ENCODE measurements around the gene ZBTB9.

The ZBTB9 gene

DNA sequence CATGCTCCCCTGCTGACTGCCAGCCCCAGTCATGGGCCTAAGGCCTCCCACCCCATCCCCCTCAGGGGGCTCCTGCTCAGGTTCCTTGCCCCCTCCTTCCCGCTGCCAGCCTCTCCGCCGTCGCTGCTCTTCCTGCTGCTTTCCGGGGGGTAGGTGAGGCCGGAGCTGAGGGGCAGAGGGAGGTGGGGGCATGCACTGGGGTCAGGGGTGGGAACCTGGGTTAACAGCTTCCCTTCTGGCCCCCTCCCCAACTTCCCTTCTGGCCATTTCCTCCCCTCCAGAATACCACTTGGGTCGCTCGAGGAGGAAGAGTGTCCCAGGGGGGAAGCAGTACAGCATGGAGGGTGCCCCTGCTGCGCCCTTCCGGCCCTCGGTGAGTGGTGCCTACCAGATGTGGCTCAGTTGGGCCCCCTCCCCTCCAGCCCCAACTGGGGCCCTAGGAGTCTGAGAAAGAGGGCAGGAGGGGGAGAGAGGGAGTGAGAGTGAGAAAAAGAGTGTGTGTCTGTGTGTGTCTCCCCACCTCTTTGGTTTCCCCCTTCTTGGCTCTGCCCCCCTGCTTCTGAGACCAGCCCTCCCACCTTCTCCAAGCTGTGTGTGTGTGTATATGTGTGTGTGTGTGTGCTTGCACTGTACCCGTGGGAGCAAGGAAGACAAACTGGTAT is 22.4 kb upstream of the ZBTB9 start (continued):
- TF ChIP-seq, protein P1, sequence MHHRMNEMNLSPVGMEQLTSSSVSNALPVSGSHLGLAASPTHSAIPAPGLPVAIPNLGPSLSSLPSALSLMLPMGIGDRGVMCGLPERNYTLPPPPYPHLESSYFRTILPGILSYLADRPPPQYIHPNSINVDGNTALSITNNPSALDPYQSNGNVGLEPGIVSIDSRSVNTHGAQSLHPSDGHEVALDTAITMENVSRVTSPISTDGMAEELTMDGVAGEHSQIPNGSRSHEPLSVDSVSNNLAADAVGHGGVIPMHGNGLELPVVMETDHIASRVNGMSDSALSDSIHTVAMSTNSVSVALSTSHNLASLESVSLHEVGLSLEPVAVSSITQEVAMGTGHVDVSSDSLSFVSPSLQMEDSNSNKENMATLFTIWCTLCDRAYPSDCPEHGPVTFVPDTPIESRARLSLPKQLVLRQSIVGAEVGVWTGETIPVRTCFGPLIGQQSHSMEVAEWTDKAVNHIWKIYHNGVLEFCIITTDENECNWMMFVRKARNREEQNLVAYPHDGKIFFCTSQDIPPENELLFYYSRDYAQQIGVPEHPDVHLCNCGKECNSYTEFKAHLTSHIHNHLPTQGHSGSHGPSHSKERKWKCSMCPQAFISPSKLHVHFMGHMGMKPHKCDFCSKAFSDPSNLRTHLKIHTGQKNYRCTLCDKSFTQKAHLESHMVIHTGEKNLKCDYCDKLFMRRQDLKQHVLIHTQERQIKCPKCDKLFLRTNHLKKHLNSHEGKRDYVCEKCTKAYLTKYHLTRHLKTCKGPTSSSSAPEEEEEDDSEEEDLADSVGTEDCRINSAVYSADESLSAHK (tag by site-specific recombination; IDR thresholded peaks at IDR 0.05) = no peak
- no peak for TF ChIP-seq ZNF677 (tag by site-specific recombination; IDR thresholded peaks at IDR 0.05)
- TF ChIP-seq ZFHX2 (tag by site-specific recombination; conservative IDR thresholded peaks at IDR 0.05) = peak; percentile 76
- TF ChIP-seq ZNF169 (tag by site-specific recombination; IDR thresholded peaks at IDR 0.05) = no peak
- no peak for TF ChIP-seq GLIS1 (tag by site-specific recombination; IDR thresholded peaks at IDR 0.05)
- TF ChIP-seq TRIM28 (IDR thresholded peaks at IDR 0.05; ENCODE audit: borderline replicate concordance, low read length) = no peak
- TF ChIP-seq REPIN1 (tag by site-specific recombination; IDR thresholded peaks at IDR 0.05; ENCODE audit: low read depth) = no peak
- no peak for TF ChIP-seq ZNF23 (tag by site-specific recombination; IDR thresholded peaks at IDR 0.05; ENCODE audit: borderline replicate concordance)
- peak; percentile 51; the same call in 1 of the 2 replicates for TF ChIP-seq EGR2 (tag by site-specific recombination; IDR thresholded peaks at IDR 0.05; ENCODE audit: low read depth)
- TF ChIP-seq ZBTB20 (tag by site-specific recombination; IDR thresholded peaks at IDR 0.05) = no peak
- TF ChIP-seq, protein P2, sequence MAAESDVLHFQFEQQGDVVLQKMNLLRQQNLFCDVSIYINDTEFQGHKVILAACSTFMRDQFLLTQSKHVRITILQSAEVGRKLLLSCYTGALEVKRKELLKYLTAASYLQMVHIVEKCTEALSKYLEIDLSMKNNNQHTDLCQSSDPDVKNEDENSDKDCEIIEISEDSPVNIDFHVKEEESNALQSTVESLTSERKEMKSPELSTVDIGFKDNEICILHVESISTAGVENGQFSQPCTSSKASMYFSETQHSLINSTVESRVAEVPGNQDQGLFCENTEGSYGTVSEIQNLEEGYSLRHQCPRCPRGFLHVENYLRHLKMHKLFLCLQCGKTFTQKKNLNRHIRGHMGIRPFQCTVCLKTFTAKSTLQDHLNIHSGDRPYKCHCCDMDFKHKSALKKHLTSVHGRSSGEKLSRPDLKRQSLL (tag by site-specific recombination; IDR thresholded peaks at IDR 0.05) = no peak
- no peak for TF ChIP-seq ZNF140 (tag by site-specific recombination; IDR thresholded peaks at IDR 0.05)
- TF ChIP-seq ZNF211 (tag by site-specific recombination; IDR thresholded peaks at IDR 0.05; ENCODE audit: low read depth) = no peak
- TF ChIP-seq, protein P3, sequence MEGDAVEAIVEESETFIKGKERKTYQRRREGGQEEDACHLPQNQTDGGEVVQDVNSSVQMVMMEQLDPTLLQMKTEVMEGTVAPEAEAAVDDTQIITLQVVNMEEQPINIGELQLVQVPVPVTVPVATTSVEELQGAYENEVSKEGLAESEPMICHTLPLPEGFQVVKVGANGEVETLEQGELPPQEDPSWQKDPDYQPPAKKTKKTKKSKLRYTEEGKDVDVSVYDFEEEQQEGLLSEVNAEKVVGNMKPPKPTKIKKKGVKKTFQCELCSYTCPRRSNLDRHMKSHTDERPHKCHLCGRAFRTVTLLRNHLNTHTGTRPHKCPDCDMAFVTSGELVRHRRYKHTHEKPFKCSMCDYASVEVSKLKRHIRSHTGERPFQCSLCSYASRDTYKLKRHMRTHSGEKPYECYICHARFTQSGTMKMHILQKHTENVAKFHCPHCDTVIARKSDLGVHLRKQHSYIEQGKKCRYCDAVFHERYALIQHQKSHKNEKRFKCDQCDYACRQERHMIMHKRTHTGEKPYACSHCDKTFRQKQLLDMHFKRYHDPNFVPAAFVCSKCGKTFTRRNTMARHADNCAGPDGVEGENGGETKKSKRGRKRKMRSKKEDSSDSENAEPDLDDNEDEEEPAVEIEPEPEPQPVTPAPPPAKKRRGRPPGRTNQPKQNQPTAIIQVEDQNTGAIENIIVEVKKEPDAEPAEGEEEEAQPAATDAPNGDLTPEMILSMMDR (tag by site-specific recombination; IDR thresholded peaks at IDR 0.05) = no peak
- no peak for TF ChIP-seq MEIS1 (CRISPR knock-in tag; IDR thresholded peaks at IDR 0.05; ENCODE audit: borderline replicate concordance)
- TF ChIP-seq ZNF311 (tag by site-specific recombination; IDR thresholded peaks at IDR 0.05; ENCODE audit: borderline replicate concordance) = no peak
- TF ChIP-seq ZNF16 (tag by site-specific recombination; IDR thresholded peaks at IDR 0.05; ENCODE audit: low read depth) = no peak
- TF ChIP-seq, protein P4, sequence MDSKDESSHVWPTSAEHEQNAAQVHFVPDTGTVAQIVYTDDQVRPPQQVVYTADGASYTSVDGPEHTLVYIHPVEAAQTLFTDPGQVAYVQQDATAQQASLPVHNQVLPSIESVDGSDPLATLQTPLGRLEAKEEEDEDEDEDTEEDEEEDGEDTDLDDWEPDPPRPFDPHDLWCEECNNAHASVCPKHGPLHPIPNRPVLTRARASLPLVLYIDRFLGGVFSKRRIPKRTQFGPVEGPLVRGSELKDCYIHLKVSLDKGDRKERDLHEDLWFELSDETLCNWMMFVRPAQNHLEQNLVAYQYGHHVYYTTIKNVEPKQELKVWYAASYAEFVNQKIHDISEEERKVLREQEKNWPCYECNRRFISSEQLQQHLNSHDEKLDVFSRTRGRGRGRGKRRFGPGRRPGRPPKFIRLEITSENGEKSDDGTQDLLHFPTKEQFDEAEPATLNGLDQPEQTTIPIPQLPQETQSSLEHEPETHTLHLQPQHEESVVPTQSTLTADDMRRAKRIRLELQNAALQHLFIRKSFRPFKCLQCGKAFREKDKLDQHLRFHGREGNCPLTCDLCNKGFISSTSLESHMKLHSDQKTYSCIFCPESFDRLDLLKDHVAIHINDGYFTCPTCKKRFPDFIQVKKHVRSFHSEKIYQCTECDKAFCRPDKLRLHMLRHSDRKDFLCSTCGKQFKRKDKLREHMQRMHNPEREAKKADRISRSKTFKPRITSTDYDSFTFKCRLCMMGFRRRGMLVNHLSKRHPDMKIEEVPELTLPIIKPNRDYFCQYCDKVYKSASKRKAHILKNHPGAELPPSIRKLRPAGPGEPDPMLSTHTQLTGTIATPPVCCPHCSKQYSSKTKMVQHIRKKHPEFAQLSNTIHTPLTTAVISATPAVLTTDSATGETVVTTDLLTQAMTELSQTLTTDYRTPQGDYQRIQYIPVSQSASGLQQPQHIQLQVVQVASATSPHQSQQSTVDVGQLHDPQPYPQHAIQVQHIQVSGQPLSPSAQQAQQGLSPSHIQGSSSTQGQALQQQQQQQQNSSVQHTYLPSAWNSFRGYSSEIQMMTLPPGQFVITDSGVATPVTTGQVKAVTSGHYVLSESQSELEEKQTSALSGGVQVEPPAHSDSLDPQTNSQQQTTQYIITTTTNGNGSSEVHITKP (tag by site-specific recombination; IDR thresholded peaks at IDR 0.05) = peak; percentile 34; the same call in 1 of the 2 replicates
- TF ChIP-seq, protein P5, sequence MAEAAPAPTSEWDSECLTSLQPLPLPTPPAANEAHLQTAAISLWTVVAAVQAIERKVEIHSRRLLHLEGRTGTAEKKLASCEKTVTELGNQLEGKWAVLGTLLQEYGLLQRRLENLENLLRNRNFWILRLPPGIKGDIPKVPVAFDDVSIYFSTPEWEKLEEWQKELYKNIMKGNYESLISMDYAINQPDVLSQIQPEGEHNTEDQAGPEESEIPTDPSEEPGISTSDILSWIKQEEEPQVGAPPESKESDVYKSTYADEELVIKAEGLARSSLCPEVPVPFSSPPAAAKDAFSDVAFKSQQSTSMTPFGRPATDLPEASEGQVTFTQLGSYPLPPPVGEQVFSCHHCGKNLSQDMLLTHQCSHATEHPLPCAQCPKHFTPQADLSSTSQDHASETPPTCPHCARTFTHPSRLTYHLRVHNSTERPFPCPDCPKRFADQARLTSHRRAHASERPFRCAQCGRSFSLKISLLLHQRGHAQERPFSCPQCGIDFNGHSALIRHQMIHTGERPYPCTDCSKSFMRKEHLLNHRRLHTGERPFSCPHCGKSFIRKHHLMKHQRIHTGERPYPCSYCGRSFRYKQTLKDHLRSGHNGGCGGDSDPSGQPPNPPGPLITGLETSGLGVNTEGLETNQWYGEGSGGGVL (tag by site-specific recombination; IDR thresholded peaks at IDR 0.05) = peak; percentile 52
- no peak for TF ChIP-seq ZSCAN16 (tag by site-specific recombination; IDR thresholded peaks at IDR 0.05)
- no peak for TF ChIP-seq ZNF248 (tag by site-specific recombination; IDR thresholded peaks at IDR 0.05)
- TF ChIP-seq ZNF433 (tag by site-specific recombination; IDR thresholded peaks at IDR 0.05; ENCODE audit: low read depth) = no peak
- no peak for TF ChIP-seq ZNF610 (tag by site-specific recombination; IDR thresholded peaks at IDR 0.05; ENCODE audit: borderline replicate concordance)
